Gastroesophageal sphincter (tissue), 4 donors: ENCODE data around the gene FAM114A1. TPM values are rescaled to one million over a fixed set of nuclear protein-coding genes. Genes with fewer than 3 reads are reported as not detected.
"Not testable (repeated sequence)": the region's sequence is repeated elsewhere in the genome, so short reads cannot be mapped to it uniquely, and the experiment has no call there.

ENCODE experiments used
- ATAC-seq: fragments of 150-250 bp; one replicate; pipeline ENCODE4 v1.9.1; 2016; ENCODE audit warnings: mild to moderate bottlenecking, moderate library complexity
- H3K27ac ChIP-seq, 4 donors: fragments of 200-600 bp; sonication (generic) in 3 of 4; 1 replicate in 3 of 4; 2 replicates in 1 of 4; pipeline ENCODE4 v1.5.1; 2016 to 2019
- H3K27me3 ChIP-seq: fragments of 200-600 bp; sonication (generic); one replicate; pipeline ENCODE4 v1.5.1; 2019
- H3K36me3 ChIP-seq, 2 donors: fragments of 200-600 bp; sonication (generic); one replicate each; pipeline ENCODE4 v1.5.1; 2019; ENCODE audit warnings: control low read depth in 1 of 2
- H3K4me1 ChIP-seq, 3 donors: fragments of 200-600 bp; sonication (generic); 1 replicate in 2 of 3; 2 replicates in 1 of 3; pipeline ENCODE4 v1.5.1; 2016 to 2019; ENCODE audit warnings: control low read depth in 2 of 3
- H3K4me3 ChIP-seq, 2 donors: fragments of 200-600 bp; sonication (generic); one replicate each; pipeline ENCODE4 v1.5.1; 2019; ENCODE audit warnings: mild to moderate bottlenecking in 1 of 2, moderate library complexity in 1 of 2
- H3K9me3 ChIP-seq, 3 donors: fragments of 200-600 bp; sonication (generic); one replicate each; pipeline ENCODE4 v1.5.1; 2017 to 2019; ENCODE audit warnings: control low read depth in 2 of 3
- CTCF ChIP-seq, 4 experiments: fragments of 200-600 bp in 2 of 4; fragments of 450-650 bp in 2 of 4; sonication (generic) in 1 of 4; IDR thresholded peaks; one replicate each; pipeline ENCODE4 v1.5.1; 2017 to 2019; ENCODE audit warnings: antibody characterized with exemption in 4 of 4, mild to moderate bottlenecking in 2 of 4, moderate library complexity in 2 of 4
- EP300 ChIP-seq: sonication (generic); formaldehyde crosslinking; IDR thresholded peaks from one replicate; pipeline ENCODE4 v1.6.1; 2017; ENCODE audit warnings: antibody characterized with exemption, mild to moderate bottlenecking
- POLR2A ChIP-seq, 2 donors: fragments of 450-650 bp; IDR thresholded peaks; one replicate each; pipeline ENCODE4 v1.6.1; 2017; ENCODE audit warnings: antibody characterized with exemption in 2 of 2, mild to moderate bottlenecking in 2 of 2, moderate library complexity in 1 of 2
- POLR2AphosphoS5 ChIP-seq: sonication (generic); formaldehyde crosslinking; IDR thresholded peaks from one replicate; pipeline ENCODE4 v1.6.1; 2017; ENCODE audit warnings: antibody characterized with exemption
- WGBS, 2 donors: methylation state at CpG; one replicate each; pipeline ENCODE4 v1.1.5; 2018; ENCODE audit warnings: low coverage in 1 of 2; 5-methylcytosine and 5-hydroxymethylcytosine counted together
- total RNA-seq, 4 donors: library from RNA; depleted of rRNA; stranded (reverse); fragments of >200 nt; gene quantifications; one replicate each; pipeline ENCODE4 v1.1.0, GENCODE V29; 2016

Gene FAM114A1
- total RNA-seq, 4 donors from 2014 or later, result 90.0 to 155 (median 98.4) TPM

GRCh38 chr4:38935391-38936073 is 67.9 kb downstream of the FAM114A1 start:
- TF ChIP-seq POLR2A (IDR thresholded peaks at IDR 0.05) (no peak), CTCF (IDR thresholded peaks at IDR 0.05) (no peak), EP300 (no peak), POLR2AphosphoS5 (no peak)
- no peaks in the 10 kb centered on the region for H3K9me3 ChIP-seq
- H3K36me3 ChIP-seq, result peaks cover 3 to 95% of the 10 kb centered on the region in 2 donors
- H3K4me1 ChIP-seq, result peaks cover 0 to 11% (median 0%) of the 10 kb centered on the region in 3 donors
- WGBS, 2 donors, result 78 to 87% methylated on average over 5 of the region's 5 CpGs
- H3K27ac ChIP-seq, result no peak overlapping the region
- no peak for ATAC-seq
- no peaks in the 10 kb centered on the region for H3K27me3 ChIP-seq
- no peak overlapping the region for H3K4me3 ChIP-seq

- ATAC-seq, result no peak
- H3K27me3 ChIP-seq, result no peaks in the 10 kb centered on the region
- H3K27ac ChIP-seq, result no peak overlapping the region
Measured at GRCh38 chr4:38939165-38939564, 71.6 kb downstream of the FAM114A1 start.

GRCh38 chr4:38940476-38940875 is 72.9 kb downstream of the FAM114A1 start:
- no peak for TF ChIP-seq EP300
- TF ChIP-seq POLR2AphosphoS5, result no peak
- TF ChIP-seq POLR2A (IDR thresholded peaks at IDR 0.05), result no peak
- H3K9me3 ChIP-seq, result no peaks in the 10 kb centered on the region
- no peaks in the 10 kb centered on the region for H3K27me3 ChIP-seq
- peaks cover 0 to 79% of the 10 kb centered on the region in 2 donors for H3K36me3 ChIP-seq
- no peak overlapping the region for H3K4me3 ChIP-seq
- H3K4me1 ChIP-seq, result peaks cover 5 to 43% (median 5%) of the 10 kb centered on the region in 3 donors
- ATAC-seq, result no peak
- peak overlapping the region in 3 of 4 donors; percentile 83 to 87 (median 87) for H3K27ac ChIP-seq
- 84 to 97% methylated on average over 3 of the region's 3 CpGs for WGBS, 2 donors

More at GRCh38 chr4:38939165-38939564, 71.6 kb downstream of the FAM114A1 start:
- WGBS, 2 donors, result 86 to 88% methylated on average over 1 of the region's 1 CpG
- TF ChIP-seq CTCF (IDR thresholded peaks at IDR 0.05), result no peak
- no peak for TF ChIP-seq EP300
- TF ChIP-seq POLR2A (IDR thresholded peaks at IDR 0.05), result no peak
- no peak for TF ChIP-seq POLR2AphosphoS5
- Histone ChIP-seq H3K4me3 (no peak overlapping the region), H3K4me1 (peaks cover 5 to 40% (median 5%) of the 10 kb centered on the region in 3 donors), H3K36me3 (peaks cover 0 to 77% of the 10 kb centered on the region in 2 donors), H3K9me3 (no peaks in the 10 kb centered on the region)

- Histone ChIP-seq H3K36me3 (peaks cover 0 to 66% of the 10 kb centered on the region in 2 donors), H3K27ac (peak overlapping the region; percentile 43 to 87 (median 85)), H3K4me1 (peaks cover 6 to 55% (median 8%) of the 10 kb centered on the region in 3 donors)
- not testable (repeated sequence) for H3K4me3 ChIP-seq, H3K9me3 ChIP-seq, H3K27me3 ChIP-seq, ATAC-seq
- WGBS, 2 donors, result 50 to 62% methylated on average over 2 to 3 of the region's 3 CpGs
- peak; percentile 40 for TF ChIP-seq POLR2AphosphoS5
Measured at GRCh38 chr4:38941906-38942305, 74.3 kb downstream of the FAM114A1 start.

- peaks cover 16 to 70% (median 20%) of the 10 kb centered on the region in 3 donors for H3K4me1 ChIP-seq
- peak; percentile 86 for ATAC-seq
- H3K36me3 ChIP-seq, result peaks cover 0 to 52% of the 10 kb centered on the region in 2 donors
- no peak overlapping the region for H3K4me3 ChIP-seq
- TF ChIP-seq EP300 (no peak), POLR2AphosphoS5 (peak; percentile 75)
- H3K9me3 ChIP-seq, result no peaks in the 10 kb centered on the region
- peak overlapping the region; percentile 43 to 87 (median 85) for H3K27ac ChIP-seq
- WGBS, 2 donors, result 33 to 39% methylated on average over 1 to 4 of the region's 4 CpGs
- no peaks in the 10 kb centered on the region for H3K27me3 ChIP-seq
Measured at GRCh38 chr4:38943343-38943742, 75.7 kb downstream of the FAM114A1 start.

GRCh38 chr4:38944440-38944839 is 76.8 kb downstream of the FAM114A1 start:
- no peak for ATAC-seq
- H3K36me3 ChIP-seq, result peaks cover 0 to 41% of the 10 kb centered on the region in 2 donors
- no peaks in the 10 kb centered on the region for H3K27me3 ChIP-seq
- no peak for TF ChIP-seq EP300
- no peak for TF ChIP-seq POLR2AphosphoS5
- TF ChIP-seq POLR2A (IDR thresholded peaks at IDR 0.05), result no peak
- no peak for TF ChIP-seq CTCF (IDR thresholded peaks at IDR 0.05)
- WGBS, 2 donors, result 83 to 93% methylated on average over 2 to 3 of the region's 9 CpGs
- H3K4me3 ChIP-seq, result no peak overlapping the region
- no peaks in the 10 kb centered on the region for H3K9me3 ChIP-seq
- H3K4me1 ChIP-seq, result peaks cover 19 to 81% (median 23%) of the 10 kb centered on the region in 3 donors
- peak overlapping the region; percentile 43 to 87 (median 85) for H3K27ac ChIP-seq
